Activated T-cell treated with anti-CD3 and anti-CD28 coated beads, Interleukin-2, amount 50 U/mL, for 4 hours (primary cell): Measurements from ENCODE around the gene RAB38. TPM values are rescaled to one million over a fixed set of nuclear protein-coding genes. Genes with fewer than 3 reads are reported as not detected.

Source experiments
- total RNA-seq, 3 donors: library from RNA; stranded (reverse); gene quantifications; one replicate each; pipeline ENCODE4 v1.2.1, GENCODE V29; 2021

Gene RAB38
- total RNA-seq, 3 donors from 2014 or later = 0.92 to 2.8 (median 1.9) TPM

Other genes with a start within 250 kb of the RAB38 start
- 100 to 1,000 TPM in 2 of 3 donors, 10 to 100 TPM in 1; 67.2 to 129 (median 110) TPM for gene CTSC, start 162.3 kb upstream of the RAB38 start, total RNA-seq